ENCODE measurements around the gene UBE4A. TPM values are rescaled to one million over a fixed set of nuclear protein-coding genes. Genes with fewer than 3 reads are reported as not detected.

UBE4A gene
- total and polyA plus RNA-seq, 9 of the 15 experiments (the other 6 are each of a cell fraction or from before 2014, with no cell fraction given): 13.5 to 45.2 (median 26.8) TPM

DNA sequence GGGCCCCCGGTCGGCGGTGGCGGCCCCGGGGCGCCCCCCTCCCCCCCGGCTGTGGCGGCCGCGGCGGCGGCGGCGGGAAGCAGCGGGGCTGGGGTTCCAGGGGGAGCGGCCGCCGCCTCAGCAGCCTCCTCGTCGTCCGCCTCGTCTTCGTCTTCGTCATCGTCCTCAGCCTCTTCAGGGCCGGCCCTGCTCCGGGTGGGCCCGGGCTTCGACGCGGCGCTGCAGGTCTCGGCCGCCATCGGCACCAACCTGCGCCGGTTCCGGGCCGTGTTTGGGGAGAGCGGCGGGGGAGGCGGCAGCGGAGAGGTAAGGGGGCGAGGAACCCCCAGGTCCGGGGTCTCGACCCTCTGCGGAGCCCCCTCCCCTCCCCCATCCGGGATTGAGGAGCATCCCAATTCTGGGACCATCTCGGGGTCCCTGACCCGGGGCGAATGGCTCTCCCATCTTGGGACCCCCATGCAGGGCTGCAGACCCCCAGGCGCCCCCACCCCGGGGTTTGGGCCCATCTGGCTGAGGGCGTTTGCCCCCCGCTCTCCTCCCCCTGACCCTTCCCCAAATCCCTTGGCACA lies 77.3 kb downstream of the UBE4A start:
- Histone ChIP-seq H3K9me1 (ENCODE audit: control insufficient read depth, insufficient read depth, low read length) (no peaks in the 10 kb centered on the region), H3K27ac (ENCODE audit: extremely low read depth, low read depth, low read length) (peak overlapping the region; percentile 89), H3K27me3 (ENCODE audit: control insufficient read depth in 2 of 2, insufficient read depth in 2 of 2, low read length in 2 of 2) (no peaks in the 10 kb centered on the region), H3K4me3 (peak overlapping the region; percentile 91), H4K20me1 (replicated peaks; ENCODE audit: control insufficient read depth, insufficient read depth, low read length) (peaks cover 40% of the 10 kb centered on the region), H2AFZ (ENCODE audit: low read depth, low read length) (peak overlapping the region; percentile 65; the same call in 1 of the 2 replicates), H3K9ac (ENCODE audit: insufficient read depth in 1 of 2, low read depth in 2 of 2, low read length in 2 of 2) (peak overlapping the region; percentile 80 to 93), H3K9me3 (replicated peaks; ENCODE audit: control insufficient read depth, insufficient read depth, low read depth, low read length) (no peaks in the 10 kb centered on the region), H3K4me2 (ENCODE audit: insufficient read depth, low read length) (peak overlapping the region; percentile 80), H3K79me2 (ENCODE audit: control insufficient read depth, insufficient read depth, low read length) (peaks cover 56% of the 10 kb centered on the region), H3K4me1 (replicated peaks in 1 of 2; ENCODE audit: control insufficient read depth in 2 of 2, insufficient read depth in 2 of 2, low read length in 2 of 2) (peaks cover 35 to 37% of the 10 kb centered on the region in 2 experiments), H3K36me3 (ENCODE audit: control insufficient read depth, insufficient read depth, low read length) (peaks cover 30% of the 10 kb centered on the region)
- ATAC-seq (peak; percentile 5; the same call in 2 of the 3 replicates), FAIRE-seq (no peak), DNase-seq (ENCODE audit: extremely low read depth in 1 of 4, low spot score in 3 of 4) (peak in 1 of 4 experiments; percentile 43)
- ChIA-PET POLR2A (interaction anchor here (0.9 to 2.0 kb wide), 3 partner anchors 12 to 35 kb away, joined by 3 to 6 read pairs (median 4); no protein-coding TSS in a partner anchor), CTCF (ENCODE audit: low intra/inter-chr PET ratio) (no interaction called here)
- in situ Hi-C loops (cut with MboI): no loop called here
- 0% methylated on average over 5 of the region's 55 CpGs for WGBS (ENCODE audit: insufficient coverage, low coverage, missing lambda C conversion rate)
- intact Hi-C loops (cut with micrococcal nuclease): loop anchor here (1.0 to 2.0 kb wide), 3 partner anchors 21 to 52 kb away; partner anchors contain the start of gene ATP5MG
- no TSS peak for BruUV-seq (replicated peaks)
- TF ChIP-seq ZFX (CRISPR knock-in tag; IDR thresholded peaks at IDR 0.05): peak; percentile 58
- TF ChIP-seq SP1 (CRISPR knock-in tag; IDR thresholded peaks at IDR 0.05): peak; percentile 20; the same call in 1 of the 2 replicates
- TF ChIP-seq ZBTB7A (IDR thresholded peaks at IDR 0.05; ENCODE audit: borderline replicate concordance, control insufficient read depth, low read depth, low read length): peak; percentile 89
- peak; percentile 12; the same call in 1 of the 2 replicates for TF ChIP-seq PHF8 (IDR thresholded peaks at IDR 0.05; ENCODE audit: borderline replicate concordance, low read length)
- peak; percentile 71 for TF ChIP-seq RBFOX2 (IDR thresholded peaks at IDR 0.05; ENCODE audit: low read depth, low read length)
- no peak for TF ChIP-seq ZNF354B (CRISPR knock-in tag; IDR thresholded peaks at IDR 0.05)
- no peak for TF ChIP-seq ZNF785 (CRISPR knock-in tag; IDR thresholded peaks at IDR 0.05)
- peak; percentile 65 for TF ChIP-seq POLR2G (IDR thresholded peaks at IDR 0.05; ENCODE audit: low read depth, low read length)
- TF ChIP-seq FOXJ2 (tag; IDR thresholded peaks at IDR 0.05): peak; percentile 4; the same call in 1 of the 2 replicates
- TF ChIP-seq RBBP5 (IDR thresholded peaks at IDR 0.05; ENCODE audit: borderline replicate concordance, insufficient read depth, low read length, poor library complexity, severe bottlenecking): peak; percentile 4
- peak in 1 of 3 experiments; percentile 4 for TF ChIP-seq YY1 (IDR thresholded peaks at IDR 0.05; ENCODE audit: borderline replicate concordance in 1 of 3, control insufficient read depth in 1 of 3, extremely low read depth in 1 of 3, insufficient read depth in 3 of 3, insufficient read length in 1 of 3, insufficient replicate concordance in 2 of 3, low read depth in 1 of 3, low read length in 2 of 3)
- TF ChIP-seq CC2D1A (IDR thresholded peaks at IDR 0.05): no peak
- TF ChIP-seq, protein P1, sequence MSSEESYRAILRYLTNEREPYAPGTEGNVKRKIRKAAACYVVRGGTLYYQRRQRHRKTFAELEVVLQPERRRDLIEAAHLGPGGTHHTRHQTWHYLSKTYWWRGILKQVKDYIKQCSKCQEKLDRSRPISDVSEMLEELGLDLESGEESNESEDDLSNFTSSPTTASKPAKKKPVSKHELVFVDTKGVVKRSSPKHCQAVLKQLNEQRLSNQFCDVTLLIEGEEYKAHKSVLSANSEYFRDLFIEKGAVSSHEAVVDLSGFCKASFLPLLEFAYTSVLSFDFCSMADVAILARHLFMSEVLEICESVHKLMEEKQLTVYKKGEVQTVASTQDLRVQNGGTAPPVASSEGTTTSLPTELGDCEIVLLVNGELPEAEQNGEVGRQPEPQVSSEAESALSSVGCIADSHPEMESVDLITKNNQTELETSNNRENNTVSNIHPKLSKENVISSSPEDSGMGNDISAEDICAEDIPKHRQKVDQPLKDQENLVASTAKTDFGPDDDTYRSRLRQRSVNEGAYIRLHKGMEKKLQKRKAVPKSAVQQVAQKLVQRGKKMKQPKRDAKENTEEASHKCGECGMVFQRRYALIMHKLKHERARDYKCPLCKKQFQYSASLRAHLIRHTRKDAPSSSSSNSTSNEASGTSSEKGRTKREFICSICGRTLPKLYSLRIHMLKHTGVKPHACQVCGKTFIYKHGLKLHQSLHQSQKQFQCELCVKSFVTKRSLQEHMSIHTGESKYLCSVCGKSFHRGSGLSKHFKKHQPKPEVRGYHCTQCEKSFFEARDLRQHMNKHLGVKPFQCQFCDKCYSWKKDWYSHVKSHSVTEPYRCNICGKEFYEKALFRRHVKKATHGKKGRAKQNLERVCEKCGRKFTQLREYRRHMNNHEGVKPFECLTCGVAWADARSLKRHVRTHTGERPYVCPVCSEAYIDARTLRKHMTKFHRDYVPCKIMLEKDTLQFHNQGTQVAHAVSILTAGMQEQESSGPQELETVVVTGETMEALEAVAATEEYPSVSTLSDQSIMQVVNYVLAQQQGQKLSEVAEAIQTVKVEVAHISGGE (CRISPR knock-in tag; IDR thresholded peaks at IDR 0.05): 0 out of 6 replicates have a peak, but pooled peaks of 1 of the 3 experiments have one; percentile 9
- no peak for TF ChIP-seq HDAC8 (tag; IDR thresholded peaks at IDR 0.05)
- TF ChIP-seq CREM (IDR thresholded peaks at IDR 0.05; ENCODE audit: low read depth): 0 out of 2 replicates have a peak, but pooled peaks have one; percentile 6
- no peak for TF ChIP-seq ZNF232 (CRISPR knock-in tag; IDR thresholded peaks at IDR 0.05)
- TF ChIP-seq NCOA1 (IDR thresholded peaks at IDR 0.05; ENCODE audit: low read depth): no peak

Data from K562 (cell line).